HG02938 (cell line): Measurements from ENCODE around the gene MOK.

Experiments used
- ATAC-seq: cut with Tn5 transposase; IDR thresholded peaks from one replicate; pipeline ENCODE4 v1.9.1; 2021; ENCODE audit warnings: mild to moderate bottlenecking, moderate library complexity; ENCODE audit not compliant: unreplicated experiment

Gene MOK

GRCh38 chr14:102209224-102209966, 95.6 kb downstream of the MOK start:
- ATAC-seq = no peak

GRCh38 chr14:102208741-102209140, 96.2 kb downstream of the MOK start:
- ATAC-seq = no peak

- no peak for ATAC-seq
Observed at GRCh38 chr14:102207831-102208365, 97.1 kb downstream of the MOK start.

GRCh38 chr14:102206918-102207317, 98.0 kb downstream of the MOK start:
- ATAC-seq = no peak

- ATAC-seq = no peak
Observed at GRCh38 chr14:102205560-102205959, 99.4 kb downstream of the MOK start.

- no peak for ATAC-seq
Observed at GRCh38 chr14:102203382-102203781, 101.6 kb downstream of the MOK start.

- no peak for ATAC-seq
Observed at GRCh38 chr14:102202944-102203343, 102.0 kb downstream of the MOK start.

GRCh38 chr14:102201776-102202175, 103.2 kb downstream of the MOK start:
- ATAC-seq = no peak

- ATAC-seq = no peak
Observed at GRCh38 chr14:102201353-102201738, 103.6 kb downstream of the MOK start.

GRCh38 chr14:102200690-102201352, 104.1 kb downstream of the MOK start:
- ATAC-seq = no peak

GRCh38 chr14:102197317-102197853, 107.6 kb downstream of the MOK start:
- ATAC-seq = no peak

GRCh38 chr14:102196902-102197230, 108.1 kb downstream of the MOK start:
- ATAC-seq = no peak

- no peak for ATAC-seq
Observed at GRCh38 chr14:102196039-102196901, 108.7 kb downstream of the MOK start.

- no peak for ATAC-seq
Observed at GRCh38 chr14:102195446-102195845, 109.5 kb downstream of the MOK start.

GRCh38 chr14:102194856-102195255, 110.1 kb downstream of the MOK start:
- no peak for ATAC-seq

GRCh38 chr14:102192840-102193502, 112.0 kb downstream of the MOK start:
- no peak for ATAC-seq

- ATAC-seq = no peak
Observed at GRCh38 chr14:102189874-102190273, 115.1 kb downstream of the MOK start.

- no peak for ATAC-seq
Observed at GRCh38 chr14:102188187-102188586, 116.8 kb downstream of the MOK start.

- no peak for ATAC-seq
Observed at GRCh38 chr14:102187568-102188001, 117.4 kb downstream of the MOK start.

- ATAC-seq = no peak
Observed at GRCh38 chr14:102187044-102187443, 117.9 kb downstream of the MOK start.

GRCh38 chr14:102185360-102185759, 119.6 kb downstream of the MOK start:
- ATAC-seq = no peak
